ENCODE measurements around the gene CBX7.

- TF ChIP-seq POLR2AphosphoS5 (IDR thresholded peaks at IDR 0.05; ENCODE audit: borderline replicate concordance, low read depth, low read length): no peak
- no peak for TF ChIP-seq EZH2 (IDR thresholded peaks at IDR 0.05)
Observed at GRCh38 chr22:39169797-39170466, 17.5 kb upstream of the CBX7 start.
